ENCODE measurements around the gene TMEM201. TPM values are rescaled to one million over a fixed set of nuclear protein-coding genes. Genes with fewer than 3 reads are reported as not detected.

TMEM201 gene
- polyA plus RNA-seq, 1 of the 3 experiments (the other 2 are of a cell fraction), result 8.2 TPM

DNA sequence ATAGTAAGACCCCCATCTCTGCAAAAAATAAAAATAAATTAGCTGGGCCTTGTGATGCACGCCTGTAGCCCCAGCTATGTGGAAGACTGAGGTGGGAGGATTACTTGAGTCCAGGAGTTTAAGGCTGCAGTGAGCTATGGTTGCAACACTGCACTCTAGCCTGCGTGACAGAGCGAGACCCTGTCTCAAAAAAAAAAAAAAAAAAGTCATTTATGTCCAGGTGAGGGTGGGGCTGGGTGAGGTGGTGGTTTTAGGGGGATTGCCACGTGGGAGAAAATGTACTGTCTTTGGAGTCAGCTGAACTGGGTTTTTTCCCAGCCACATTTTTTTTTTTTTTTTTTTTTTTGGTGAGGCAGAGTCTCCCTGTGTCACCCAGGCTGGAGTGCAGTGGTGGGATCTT lies 69.5 kb downstream of the TMEM201 start:
- Histone ChIP-seq H3K36me3 (replicated peaks in 1 of 2; ENCODE audit: control insufficient read depth in 1 of 2, insufficient read depth in 2 of 2, low read length in 1 of 2) (no peaks in the 10 kb centered on the region), H3K27me3 (ENCODE audit: insufficient read depth) (peaks cover 8% of the 10 kb centered on the region; the same call in 1 of the 2 replicates), H3F3A (replicated peaks; ENCODE audit: insufficient read depth) (no peaks in the 10 kb centered on the region), H3K79me2 (ENCODE audit: insufficient read depth) (no peaks in the 10 kb centered on the region), H3K9ac (no peak overlapping the region), H3K9me3 (no peaks in the 10 kb centered on the region), H3K4me3 (ENCODE audit: low read depth in 2 of 2, low read length in 1 of 2) (no peak overlapping the region), H3K27ac (ENCODE audit: low read depth in 2 of 2, low read length in 1 of 2) (no peak overlapping the region), H2AFZ (ENCODE audit: low read depth) (no peak overlapping the region), H3K9me2 (no peaks in the 10 kb centered on the region), H4K20me1 (ENCODE audit: insufficient read depth) (no peaks in the 10 kb centered on the region), H3K4me2 (no peak overlapping the region), H3K4me1 (ENCODE audit: control insufficient read depth in 1 of 2, insufficient read depth in 2 of 2, low read depth in 1 of 2, low read length in 1 of 2) (no peaks in the 10 kb centered on the region)
- POLR2A ChIA-PET, result interaction anchor here (0.6 kb wide), 1 partner anchor 27 kb away, joined by 3 read pairs; no protein-coding TSS in a partner anchor
- DNase-seq, result no peak
- 79% methylated on average over 4 of the region's 4 CpGs for WGBS (ENCODE audit: low lambda C conversion rate)
- TF ChIP-seq NFIC (IDR thresholded peaks at IDR 0.05; ENCODE audit: borderline replicate concordance) (no peak), GATA2 (CRISPR knock-in tag; IDR thresholded peaks at IDR 0.05) (no peak), POLR2AphosphoS5 (IDR thresholded peaks at IDR 0.05; ENCODE audit: low read depth, low read length) (no peak)
- TF ChIP-seq, protein P1, sequence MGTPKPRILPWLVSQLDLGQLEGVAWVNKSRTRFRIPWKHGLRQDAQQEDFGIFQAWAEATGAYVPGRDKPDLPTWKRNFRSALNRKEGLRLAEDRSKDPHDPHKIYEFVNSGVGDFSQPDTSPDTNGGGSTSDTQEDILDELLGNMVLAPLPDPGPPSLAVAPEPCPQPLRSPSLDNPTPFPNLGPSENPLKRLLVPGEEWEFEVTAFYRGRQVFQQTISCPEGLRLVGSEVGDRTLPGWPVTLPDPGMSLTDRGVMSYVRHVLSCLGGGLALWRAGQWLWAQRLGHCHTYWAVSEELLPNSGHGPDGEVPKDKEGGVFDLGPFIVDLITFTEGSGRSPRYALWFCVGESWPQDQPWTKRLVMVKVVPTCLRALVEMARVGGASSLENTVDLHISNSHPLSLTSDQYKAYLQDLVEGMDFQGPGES (IDR thresholded peaks at IDR 0.05; ENCODE audit: low read depth, low read length), result no peak
- CTCF ChIA-PET, result no interaction called here

DNA sequence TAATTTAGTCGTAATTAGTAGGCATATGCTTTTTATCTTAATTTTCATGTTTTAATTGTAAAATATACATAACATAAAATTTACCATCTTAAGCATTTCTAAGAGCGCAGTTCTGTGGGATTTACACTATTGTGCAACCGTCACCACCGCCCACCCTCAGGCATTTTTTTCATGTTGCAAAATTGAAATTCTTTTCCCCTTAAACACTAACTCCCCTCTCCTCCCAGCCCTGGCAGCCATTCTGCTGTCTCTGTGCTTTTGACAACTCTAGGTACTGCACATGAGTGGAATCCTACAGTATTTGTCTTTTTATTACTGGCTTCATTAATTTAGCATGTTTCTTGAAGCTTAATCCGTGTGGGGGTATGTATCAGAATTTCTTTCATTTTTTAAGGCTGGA lies 70.6 kb downstream of the TMEM201 start:
- Histone ChIP-seq H4K20me1 (ENCODE audit: insufficient read depth) (no peaks in the 10 kb centered on the region), H3K27ac (ENCODE audit: low read depth in 2 of 2, low read length in 1 of 2) (no peak overlapping the region), H3K9me2 (no peaks in the 10 kb centered on the region), H3K79me2 (ENCODE audit: insufficient read depth) (no peaks in the 10 kb centered on the region), H2AFZ (ENCODE audit: low read depth) (no peak overlapping the region), H3K4me2 (no peak overlapping the region), H3K4me3 (ENCODE audit: low read depth in 2 of 2, low read length in 1 of 2) (no peak overlapping the region), H3K36me3 (replicated peaks in 1 of 2; ENCODE audit: control insufficient read depth in 1 of 2, insufficient read depth in 2 of 2, low read length in 1 of 2) (no peaks in the 10 kb centered on the region), H3F3A (replicated peaks; ENCODE audit: insufficient read depth) (no peaks in the 10 kb centered on the region), H3K9me3 (no peaks in the 10 kb centered on the region), H3K27me3 (ENCODE audit: insufficient read depth) (no peaks in the 10 kb centered on the region; the same call in 1 of the 2 replicates), H3K9ac (no peak overlapping the region), H3K4me1 (ENCODE audit: control insufficient read depth in 1 of 2, insufficient read depth in 2 of 2, low read depth in 1 of 2, low read length in 1 of 2) (no peaks in the 10 kb centered on the region)
- WGBS (ENCODE audit: low lambda C conversion rate), result 52% methylated on average over 5 of the region's 5 CpGs
- CTCF ChIA-PET, result interaction anchor here (1.4 kb wide), 1 partner anchor 32 kb away, joined by 7 read pairs; no protein-coding TSS in a partner anchor
- no peak for TF ChIP-seq RCOR1 (IDR thresholded peaks at IDR 0.05; ENCODE audit: low read length)
- TF ChIP-seq, protein P2, sequence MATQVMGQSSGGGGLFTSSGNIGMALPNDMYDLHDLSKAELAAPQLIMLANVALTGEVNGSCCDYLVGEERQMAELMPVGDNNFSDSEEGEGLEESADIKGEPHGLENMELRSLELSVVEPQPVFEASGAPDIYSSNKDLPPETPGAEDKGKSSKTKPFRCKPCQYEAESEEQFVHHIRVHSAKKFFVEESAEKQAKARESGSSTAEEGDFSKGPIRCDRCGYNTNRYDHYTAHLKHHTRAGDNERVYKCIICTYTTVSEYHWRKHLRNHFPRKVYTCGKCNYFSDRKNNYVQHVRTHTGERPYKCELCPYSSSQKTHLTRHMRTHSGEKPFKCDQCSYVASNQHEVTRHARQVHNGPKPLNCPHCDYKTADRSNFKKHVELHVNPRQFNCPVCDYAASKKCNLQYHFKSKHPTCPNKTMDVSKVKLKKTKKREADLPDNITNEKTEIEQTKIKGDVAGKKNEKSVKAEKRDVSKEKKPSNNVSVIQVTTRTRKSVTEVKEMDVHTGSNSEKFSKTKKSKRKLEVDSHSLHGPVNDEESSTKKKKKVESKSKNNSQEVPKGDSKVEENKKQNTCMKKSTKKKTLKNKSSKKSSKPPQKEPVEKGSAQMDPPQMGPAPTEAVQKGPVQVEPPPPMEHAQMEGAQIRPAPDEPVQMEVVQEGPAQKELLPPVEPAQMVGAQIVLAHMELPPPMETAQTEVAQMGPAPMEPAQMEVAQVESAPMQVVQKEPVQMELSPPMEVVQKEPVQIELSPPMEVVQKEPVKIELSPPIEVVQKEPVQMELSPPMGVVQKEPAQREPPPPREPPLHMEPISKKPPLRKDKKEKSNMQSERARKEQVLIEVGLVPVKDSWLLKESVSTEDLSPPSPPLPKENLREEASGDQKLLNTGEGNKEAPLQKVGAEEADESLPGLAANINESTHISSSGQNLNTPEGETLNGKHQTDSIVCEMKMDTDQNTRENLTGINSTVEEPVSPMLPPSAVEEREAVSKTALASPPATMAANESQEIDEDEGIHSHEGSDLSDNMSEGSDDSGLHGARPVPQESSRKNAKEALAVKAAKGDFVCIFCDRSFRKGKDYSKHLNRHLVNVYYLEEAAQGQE (IDR thresholded peaks at IDR 0.05; ENCODE audit: low read depth, low read length), result no peak
- TF ChIP-seq MXI1 (IDR thresholded peaks at IDR 0.05; ENCODE audit: low read depth, low read length), result no peak
- POLR2A ChIA-PET, result interaction anchor here (0.6 kb wide), 1 partner anchor 47 kb away, joined by 4 read pairs; no protein-coding TSS in a partner anchor
- no peak for DNase-seq

All from SK-N-SH (cell line).